ENCODE results near the gene CARMIL1. TPM values are rescaled to one million over a fixed set of nuclear protein-coding genes. Genes with fewer than 3 reads are reported as not detected.

CARMIL1 gene
- total RNA-seq, 1 donor from 2014 or later, result 19.6 TPM

DNA sequence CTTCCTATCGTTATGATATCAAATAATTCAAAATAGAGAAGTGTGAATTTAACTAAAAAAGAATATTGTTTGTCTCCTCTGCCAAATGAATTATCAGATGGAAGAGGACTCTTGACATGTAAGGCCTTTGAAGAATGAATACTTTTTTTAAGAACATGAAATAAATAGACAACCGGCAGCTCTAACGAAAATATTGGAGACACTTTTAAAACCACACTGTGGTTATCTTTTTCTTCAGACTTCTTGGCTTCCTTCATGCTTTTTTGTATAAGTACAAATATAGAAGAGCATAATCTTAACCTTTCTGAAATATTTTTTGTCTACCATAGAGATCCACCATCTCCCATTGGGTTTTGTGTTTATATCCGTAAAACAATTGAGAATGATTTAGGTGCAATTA is 257.6 kb downstream of the CARMIL1 start:
- no peak for TF ChIP-seq POLR2A (IDR thresholded peaks at IDR 0.05)
- TF ChIP-seq, protein P1, sequence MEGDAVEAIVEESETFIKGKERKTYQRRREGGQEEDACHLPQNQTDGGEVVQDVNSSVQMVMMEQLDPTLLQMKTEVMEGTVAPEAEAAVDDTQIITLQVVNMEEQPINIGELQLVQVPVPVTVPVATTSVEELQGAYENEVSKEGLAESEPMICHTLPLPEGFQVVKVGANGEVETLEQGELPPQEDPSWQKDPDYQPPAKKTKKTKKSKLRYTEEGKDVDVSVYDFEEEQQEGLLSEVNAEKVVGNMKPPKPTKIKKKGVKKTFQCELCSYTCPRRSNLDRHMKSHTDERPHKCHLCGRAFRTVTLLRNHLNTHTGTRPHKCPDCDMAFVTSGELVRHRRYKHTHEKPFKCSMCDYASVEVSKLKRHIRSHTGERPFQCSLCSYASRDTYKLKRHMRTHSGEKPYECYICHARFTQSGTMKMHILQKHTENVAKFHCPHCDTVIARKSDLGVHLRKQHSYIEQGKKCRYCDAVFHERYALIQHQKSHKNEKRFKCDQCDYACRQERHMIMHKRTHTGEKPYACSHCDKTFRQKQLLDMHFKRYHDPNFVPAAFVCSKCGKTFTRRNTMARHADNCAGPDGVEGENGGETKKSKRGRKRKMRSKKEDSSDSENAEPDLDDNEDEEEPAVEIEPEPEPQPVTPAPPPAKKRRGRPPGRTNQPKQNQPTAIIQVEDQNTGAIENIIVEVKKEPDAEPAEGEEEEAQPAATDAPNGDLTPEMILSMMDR (IDR thresholded peaks at IDR 0.05), result no peak
- no peak for TF ChIP-seq POLR2AphosphoS5 (IDR thresholded peaks at IDR 0.05; ENCODE audit: insufficient read depth in 1 of 2, low read depth in 1 of 2)
- Histone ChIP-seq H3K4me3 (no peak overlapping the region), H3K27ac (no peak overlapping the region), H3K4me1 (no peaks in the 10 kb centered on the region), H3K9me3 (no peaks in the 10 kb centered on the region), H3K27me3 (no peaks in the 10 kb centered on the region), H3K36me3 (peaks cover 0 to 6% of the 10 kb centered on the region in 2 donors)
- DNase-seq (ENCODE audit: extremely low spot score in 2 of 2), result no peak
- intact Hi-C loops (cut with DNase I), result no loop called here

DNA sequence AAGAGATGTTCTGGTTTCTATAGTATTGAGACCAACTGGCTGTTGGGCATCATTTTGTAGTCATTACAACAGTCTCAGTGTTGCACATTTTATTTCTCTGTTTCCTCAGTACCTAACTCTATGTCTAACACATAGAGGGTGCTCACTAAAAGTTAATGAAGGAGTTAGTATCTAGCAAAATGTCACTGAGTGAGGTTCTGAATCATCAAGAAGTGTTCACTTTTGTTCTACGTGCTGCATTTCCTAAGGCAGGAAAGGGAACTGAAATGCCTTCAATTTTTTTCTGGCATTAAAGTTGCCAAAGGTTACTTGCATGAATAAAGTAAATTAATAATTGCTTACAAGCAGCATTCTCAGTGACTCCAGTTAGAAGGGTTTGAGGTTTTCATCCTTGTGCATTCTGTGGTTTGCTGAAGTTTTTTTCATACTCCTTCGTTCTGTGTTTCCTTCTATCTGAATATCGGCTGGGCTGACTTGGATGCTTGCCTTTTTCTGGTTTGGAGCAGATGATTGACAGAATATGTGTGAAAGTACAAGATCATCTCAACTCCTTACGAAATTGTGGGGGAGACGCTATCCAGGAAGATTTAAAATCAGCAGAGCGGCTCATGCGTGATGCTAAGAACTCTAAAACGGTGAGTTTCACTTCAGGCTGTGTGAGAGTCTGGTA is 258.3 kb downstream of the CARMIL1 start:
- intact Hi-C loops (cut with DNase I), result no loop called here
- H3K4me1 ChIP-seq, result no peaks in the 10 kb centered on the region
- no peaks in the 10 kb centered on the region for H3K9me3 ChIP-seq
- TF ChIP-seq POLR2A (IDR thresholded peaks at IDR 0.05) (no peak), POLR2AphosphoS5 (IDR thresholded peaks at IDR 0.05; ENCODE audit: insufficient read depth in 1 of 2, low read depth in 1 of 2) (no peak)
- TF ChIP-seq, protein P1 (IDR thresholded peaks at IDR 0.05), result no peak
- no peak overlapping the region for H3K27ac ChIP-seq
- H3K36me3 ChIP-seq, result peaks cover 0 to 6% of the 10 kb centered on the region in 2 donors
- no peak overlapping the region for H3K4me3 ChIP-seq
- no peaks in the 10 kb centered on the region for H3K27me3 ChIP-seq
- no peak for DNase-seq (ENCODE audit: extremely low spot score in 2 of 2)

DNA sequence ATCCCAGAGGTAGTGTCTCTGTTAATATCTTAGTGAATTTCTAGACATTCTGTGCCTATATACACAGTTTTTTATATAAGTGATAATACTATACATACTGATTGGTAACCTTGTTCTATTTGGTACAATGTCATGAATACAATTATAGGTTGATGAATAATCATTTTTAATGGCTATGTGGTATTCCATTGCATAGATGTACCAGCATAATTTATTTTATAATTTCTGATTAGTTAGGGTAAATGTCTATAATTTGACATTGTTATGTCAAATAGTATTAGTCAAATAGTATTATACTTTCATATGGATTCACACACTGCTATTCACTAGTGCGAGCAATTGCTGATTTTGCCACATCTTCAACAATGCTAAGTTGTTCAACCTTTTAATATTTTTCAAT is 262.1 kb downstream of the CARMIL1 start:
- TF ChIP-seq POLR2A (IDR thresholded peaks at IDR 0.05) (no peak), POLR2AphosphoS5 (IDR thresholded peaks at IDR 0.05; ENCODE audit: insufficient read depth in 1 of 2, low read depth in 1 of 2) (no peak)
- TF ChIP-seq, protein P1 (IDR thresholded peaks at IDR 0.05), result no peak
- no peak for DNase-seq (ENCODE audit: extremely low spot score in 2 of 2)
- H3K4me1 ChIP-seq, result no peaks in the 10 kb centered on the region
- H3K36me3 ChIP-seq, result peaks cover 0 to 3% of the 10 kb centered on the region in 2 donors
- H3K27me3 ChIP-seq, result no peaks in the 10 kb centered on the region
- no peaks in the 10 kb centered on the region for H3K9me3 ChIP-seq
- intact Hi-C loops (cut with DNase I), result no loop called here
- no peak overlapping the region for H3K27ac ChIP-seq
- no peak overlapping the region for H3K4me3 ChIP-seq

DNA sequence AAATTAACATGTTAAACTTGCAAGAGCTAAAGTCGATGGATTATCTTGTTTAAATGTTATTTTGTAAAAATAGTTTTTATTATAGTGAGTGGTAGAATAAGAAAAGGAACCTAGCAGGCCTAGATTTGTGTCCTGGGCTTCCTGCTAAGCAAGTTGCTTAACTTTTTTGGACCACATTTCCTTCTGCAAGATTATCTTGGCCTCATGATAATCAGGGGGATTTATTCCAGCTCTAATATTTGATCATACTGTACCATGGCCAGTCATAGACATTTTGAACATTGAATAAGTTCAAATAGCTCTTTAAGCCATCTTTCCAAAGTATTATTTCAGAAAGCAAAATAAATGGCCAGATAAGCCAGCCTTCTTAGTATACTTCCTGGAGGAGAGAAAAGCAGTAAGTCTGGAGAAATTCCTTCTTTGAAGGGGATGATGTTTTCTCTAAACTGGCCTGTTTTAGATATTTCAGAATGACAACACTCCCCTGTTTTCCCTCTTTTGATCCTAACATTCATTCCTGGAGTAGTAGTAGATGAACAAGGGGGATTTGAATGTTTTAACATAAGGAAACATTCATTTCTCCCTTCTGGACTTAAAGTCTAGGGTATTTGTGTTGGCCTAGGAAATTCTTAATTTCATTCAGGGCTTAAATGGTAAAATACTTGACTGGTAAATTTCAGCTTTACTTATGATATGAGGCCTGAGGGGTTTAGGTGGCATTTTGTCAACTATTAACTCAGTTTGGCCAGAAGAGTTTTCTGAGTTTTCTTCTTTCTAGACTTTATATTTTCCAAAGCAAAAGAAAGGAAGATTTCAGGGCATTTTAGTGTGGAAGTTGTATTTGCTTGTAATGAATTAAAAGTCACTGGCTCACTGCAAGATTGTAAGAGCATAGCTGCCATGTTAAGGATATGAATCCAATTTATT is 264.1 kb downstream of the CARMIL1 start:
- intact Hi-C loops (cut with DNase I), result no loop called here
- Histone ChIP-seq H3K4me1 (no peaks in the 10 kb centered on the region), H3K27me3 (no peaks in the 10 kb centered on the region), H3K9me3 (no peaks in the 10 kb centered on the region), H3K36me3 (peaks cover 0 to 3% of the 10 kb centered on the region in 2 donors), H3K4me3 (no peak overlapping the region), H3K27ac (no peak overlapping the region)
- no peak for TF ChIP-seq POLR2AphosphoS5 (IDR thresholded peaks at IDR 0.05; ENCODE audit: insufficient read depth in 1 of 2, low read depth in 1 of 2)
- TF ChIP-seq POLR2A (IDR thresholded peaks at IDR 0.05), result no peak
- DNase-seq (ENCODE audit: extremely low spot score in 2 of 2), result no peak

DNA sequence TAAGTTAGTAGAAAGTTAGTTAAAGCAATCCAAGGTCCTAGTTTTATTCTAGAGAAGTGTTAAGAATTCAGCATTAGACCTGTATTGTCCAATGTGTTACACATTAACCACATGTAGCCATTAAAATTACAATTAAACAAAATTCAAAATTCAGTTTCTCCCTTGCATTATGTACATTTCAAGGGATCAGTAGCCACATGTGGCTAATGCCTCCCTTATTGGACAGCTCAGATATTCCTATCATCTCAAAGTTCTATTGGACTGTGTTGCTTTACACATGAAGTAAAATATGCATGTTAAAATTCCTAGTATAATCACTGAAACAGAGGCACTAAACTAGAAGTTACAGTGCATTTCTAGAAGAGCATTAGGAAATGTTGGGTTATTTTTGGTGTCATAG is 265.7 kb downstream of the CARMIL1 start:
- no peak for TF ChIP-seq POLR2A (IDR thresholded peaks at IDR 0.05)
- TF ChIP-seq, protein P1 (IDR thresholded peaks at IDR 0.05), result no peak
- no peak for TF ChIP-seq POLR2AphosphoS5 (IDR thresholded peaks at IDR 0.05; ENCODE audit: insufficient read depth in 1 of 2, low read depth in 1 of 2)
- Histone ChIP-seq H3K27ac (no peak overlapping the region), H3K4me1 (no peaks in the 10 kb centered on the region), H3K36me3 (no peaks in the 10 kb centered on the region), H3K4me3 (no peak overlapping the region), H3K9me3 (no peaks in the 10 kb centered on the region), H3K27me3 (no peaks in the 10 kb centered on the region)
- DNase-seq (ENCODE audit: extremely low spot score in 2 of 2), result no peak
- intact Hi-C loops (cut with DNase I), result no loop called here
